ENCODE measurements around the gene ANO10.
"Not testable (repeated sequence)": the region's sequence is repeated elsewhere in the genome, so short reads cannot be mapped to it uniquely, and the experiment has no call there.

ANO10 gene

DNA sequence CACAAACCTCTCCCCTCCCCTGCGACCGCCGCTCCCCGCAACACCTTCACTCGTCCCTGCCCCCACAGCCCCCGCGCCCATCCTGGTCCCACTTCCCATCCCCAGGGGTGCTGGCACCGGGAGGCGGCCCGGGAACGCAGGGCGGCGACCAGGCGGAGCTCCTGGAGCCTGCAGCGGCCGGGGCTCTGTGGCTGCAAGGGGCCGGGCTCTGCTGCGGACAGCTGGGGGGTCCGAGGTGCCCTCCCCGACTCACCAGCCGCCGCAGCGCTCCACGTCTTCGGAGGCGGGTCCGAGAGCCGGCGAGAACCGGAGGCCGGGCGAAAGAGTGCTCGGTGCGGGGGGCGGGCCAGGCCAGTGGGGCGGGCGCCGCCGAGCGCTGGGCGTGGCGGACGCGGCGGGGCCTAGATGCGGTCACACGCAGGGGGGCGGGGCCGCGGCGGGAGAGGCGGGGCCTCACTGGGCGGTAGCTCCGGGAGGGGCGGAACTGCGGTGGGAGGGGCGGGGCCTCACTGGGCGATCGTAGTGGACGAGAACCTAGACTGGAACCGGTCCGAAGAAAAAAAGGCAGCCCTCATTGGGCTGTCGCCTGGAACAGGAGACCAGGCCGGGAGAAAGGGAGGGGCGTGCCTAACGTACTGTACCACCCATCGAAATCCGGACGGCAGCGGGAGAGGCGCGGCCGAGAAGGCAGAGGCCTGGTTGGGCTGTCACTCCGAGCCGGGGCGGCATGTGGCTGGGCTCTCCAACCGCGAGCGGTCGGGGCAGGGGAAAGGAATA, at the start of gene ANO10:
ANO10 (minus strand) TSS at position 356 of the 777 bp plus-strand sequence. CDS start 16,159 bp downstream, outside the sequence.
- ATAC-seq (peak; percentile 98), DNase-seq (peak; percentile 99)

DNA sequence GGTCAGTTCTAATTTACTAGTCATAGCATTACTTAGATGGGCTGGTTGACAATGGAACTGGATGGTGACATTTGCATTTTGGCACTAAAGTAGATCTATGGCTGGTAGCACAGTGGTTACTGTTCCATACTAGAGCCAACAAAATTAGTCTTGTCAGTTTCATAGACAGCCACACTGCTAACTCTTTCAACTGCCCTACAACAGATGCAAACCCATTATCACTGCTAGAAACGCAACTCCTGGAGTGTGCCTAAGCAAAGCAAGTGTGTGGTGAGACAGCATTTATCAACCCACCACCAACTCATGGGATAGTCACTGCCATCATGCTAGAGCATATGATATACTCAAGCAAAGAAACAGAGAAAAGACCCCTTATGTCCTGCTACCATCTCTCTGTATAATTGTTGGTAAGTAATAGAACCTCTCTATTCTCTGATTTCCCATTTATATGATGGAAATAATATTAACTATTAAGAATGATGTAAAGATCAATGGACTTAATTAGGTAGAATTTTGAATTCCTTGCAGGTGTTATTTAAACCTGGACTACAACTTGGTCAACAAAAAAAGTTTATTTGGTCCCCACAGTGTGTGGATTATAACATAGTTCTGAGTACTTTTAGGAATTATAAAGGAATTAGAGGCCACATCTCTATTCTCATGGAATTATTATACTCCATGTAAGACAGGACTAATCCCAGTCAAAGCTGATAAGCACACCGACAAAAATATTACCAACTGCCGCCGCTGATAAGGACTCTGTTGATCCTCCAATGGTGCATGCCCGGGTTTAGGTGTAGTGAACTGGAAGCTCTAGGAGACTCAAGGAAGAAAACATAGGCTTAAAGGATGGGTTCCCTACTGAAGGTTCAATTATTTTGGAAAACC, 49.1 kb upstream of the ANO10 start:
- ATAC-seq (no peak), DNase-seq (no peak)

DNA sequence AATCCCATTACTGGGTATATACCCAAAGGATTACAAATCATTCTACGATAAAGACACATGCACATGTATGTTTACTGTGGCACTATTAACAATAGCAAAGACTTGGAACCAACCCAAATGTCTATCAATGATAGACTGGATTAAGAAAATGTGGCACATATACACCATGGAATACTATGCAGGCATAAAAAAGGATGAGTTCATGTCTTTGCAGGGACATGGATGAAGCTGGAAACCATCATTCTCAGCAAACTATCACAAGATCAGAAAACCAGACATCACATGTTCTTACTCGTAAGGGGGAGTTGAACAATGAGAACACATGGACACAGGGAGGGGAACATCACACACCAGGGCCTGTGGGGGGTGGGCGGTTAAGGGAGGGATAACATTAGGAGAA, 43.2 kb upstream of the ANO10 start:
- not testable (repeated sequence) for ATAC-seq, DNase-seq

DNA sequence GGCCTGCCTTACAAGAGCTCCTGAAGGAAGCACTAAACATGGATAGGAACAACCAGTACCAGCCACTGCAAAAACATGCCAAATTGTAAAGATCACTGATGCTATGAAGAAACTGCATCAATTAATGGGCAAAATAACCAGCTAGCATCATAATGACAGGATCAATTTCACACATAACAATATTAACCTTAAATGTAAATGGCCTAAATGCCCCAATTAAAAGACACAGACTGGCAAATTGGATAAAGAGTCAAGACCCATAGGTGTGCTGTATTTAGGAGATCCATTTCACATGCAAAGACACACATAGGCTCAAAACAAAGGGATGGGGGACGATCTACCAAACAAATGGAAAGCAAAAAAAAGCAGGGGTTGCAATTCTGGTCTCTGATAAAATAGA, 39.6 kb upstream of the ANO10 start:
- not testable (repeated sequence) for ATAC-seq, DNase-seq

GRCh38 chr3:43659250-43659880, 37.6 kb upstream of the ANO10 start:
- ATAC-seq = no peak

DNA sequence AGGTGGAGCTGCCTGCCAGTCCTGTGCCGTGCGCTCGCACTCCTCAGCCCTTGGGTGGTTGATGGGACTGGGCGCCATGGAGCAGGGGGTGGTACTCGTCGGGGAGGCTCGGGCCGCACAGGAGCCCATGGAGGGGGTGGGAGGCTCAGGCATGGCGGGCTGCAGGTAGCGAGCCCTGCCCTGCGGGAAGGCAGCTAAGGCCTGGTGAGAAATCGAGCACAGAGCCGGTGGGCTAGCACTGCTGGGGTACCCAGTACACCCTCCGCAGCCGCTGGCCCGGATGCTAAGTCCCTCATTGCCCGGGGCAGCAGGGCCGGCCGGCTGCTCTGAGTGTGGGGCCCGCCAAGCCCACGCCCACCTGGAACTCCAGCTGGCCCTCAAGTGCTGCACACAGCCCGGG, 34.6 kb upstream of the ANO10 start:
- not testable (repeated sequence) for DNase-seq, ATAC-seq

More at GRCh38 chr3:43659250-43659880, 37.6 kb upstream of the ANO10 start:
- DNase-seq = no peak

DNA sequence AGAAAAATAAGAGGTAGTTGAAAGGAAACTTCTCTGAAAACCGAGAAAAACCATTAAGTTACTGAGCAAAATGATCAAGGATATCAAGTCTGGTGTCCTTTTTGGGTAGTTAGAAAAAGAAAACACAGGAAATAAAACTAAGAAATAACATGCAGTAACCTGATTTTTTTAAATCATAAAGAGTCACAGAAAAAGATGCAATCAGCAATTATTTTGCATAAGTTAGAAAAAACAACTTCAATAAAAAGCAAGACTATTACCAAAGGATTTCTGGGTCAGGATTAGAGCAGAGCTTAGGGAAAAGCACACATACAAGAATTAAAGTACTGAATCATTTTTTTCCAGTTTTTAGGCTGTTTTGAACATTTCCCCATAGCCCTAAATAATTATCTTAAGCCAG, 28.5 kb upstream of the ANO10 start:
- DNase-seq (no peak), ATAC-seq (no peak)

DNA sequence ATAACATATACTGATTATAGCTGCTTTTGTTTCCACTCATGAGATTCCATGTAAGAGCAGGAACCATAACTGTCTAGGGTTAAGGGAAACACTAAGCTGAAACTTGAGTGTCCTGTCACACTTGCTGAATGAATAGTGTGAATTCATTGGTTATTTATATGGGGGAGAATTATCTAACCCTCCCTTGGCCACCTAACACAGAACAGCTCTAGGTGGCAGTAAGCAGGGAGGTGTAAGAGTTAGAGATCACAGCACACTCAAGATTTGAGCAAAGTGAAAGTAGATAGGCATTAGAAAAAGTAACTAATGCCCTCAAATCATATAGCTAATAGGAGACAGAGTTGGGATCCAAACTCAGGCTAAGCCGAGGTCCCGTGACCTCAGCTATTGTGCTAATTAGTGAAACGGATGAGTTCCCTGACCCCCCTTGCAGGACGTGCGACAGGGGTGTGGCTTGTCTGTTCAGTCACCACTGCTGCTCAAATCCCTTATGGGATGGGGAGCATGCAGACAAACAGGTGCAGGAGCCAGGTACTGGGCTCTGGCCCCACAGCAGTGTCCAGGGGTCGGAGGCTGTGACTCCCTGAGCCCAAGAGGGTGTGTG, 27.7 kb upstream of the ANO10 start:
- DNase-seq = no peak
- ATAC-seq = no peak

DNA sequence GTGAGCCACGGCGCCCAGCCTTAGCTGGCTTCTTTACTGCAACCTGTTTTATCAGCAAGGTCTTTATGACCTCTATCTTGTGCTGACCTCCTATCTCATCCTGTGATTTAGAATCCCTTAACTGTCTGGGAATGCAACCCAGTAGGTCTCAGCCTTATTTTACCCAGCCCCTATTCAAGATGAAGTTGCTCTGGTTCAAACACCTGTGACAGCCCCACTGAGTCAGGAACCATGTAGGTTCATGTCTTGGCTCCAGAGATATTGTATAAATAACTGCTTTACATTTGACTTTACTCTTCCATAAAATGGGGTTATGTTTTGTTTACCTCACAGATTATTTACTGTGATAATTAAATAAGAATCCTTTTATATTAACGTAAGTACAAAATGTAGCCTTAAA, 27.1 kb upstream of the ANO10 start:
- DNase-seq (no peak), ATAC-seq (no peak)

DNA sequence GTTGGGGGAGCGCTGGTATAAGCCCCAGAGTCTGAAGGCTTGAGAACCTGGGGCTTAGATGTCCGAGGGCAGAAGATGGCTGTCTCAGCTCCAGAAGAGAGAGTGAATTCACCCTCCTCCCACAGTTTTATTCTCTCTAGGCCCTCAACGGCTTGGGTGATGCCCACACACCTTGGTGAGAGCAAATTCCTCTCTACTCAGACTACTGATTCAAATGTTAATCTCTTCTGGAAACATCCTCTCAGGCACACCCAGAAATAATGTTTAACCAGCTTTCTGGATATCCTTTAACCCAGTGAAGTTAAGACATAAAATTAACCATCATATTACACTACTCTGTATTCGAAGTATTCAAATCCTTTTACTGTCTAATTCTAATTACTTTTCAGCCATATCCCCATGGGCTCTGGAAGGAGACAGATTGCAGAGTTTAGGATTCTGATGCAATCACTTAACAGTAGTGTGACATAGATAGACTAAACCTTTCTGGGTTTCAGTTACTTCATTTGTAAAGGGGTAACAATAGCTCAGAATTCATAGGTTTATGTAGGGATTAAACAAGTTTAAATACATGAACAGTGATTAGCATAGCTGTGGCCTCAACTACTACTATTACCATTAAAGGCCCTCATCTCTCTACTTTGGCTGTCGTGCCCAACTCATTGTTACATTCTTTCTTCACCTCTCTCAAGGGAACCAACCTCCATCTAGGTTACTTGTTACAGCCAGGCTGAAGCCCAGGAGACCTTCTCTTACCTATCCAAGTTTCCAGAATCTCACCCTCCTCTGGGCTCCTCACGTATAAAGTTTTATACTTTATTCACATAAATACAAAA, 25.7 kb upstream of the ANO10 start:
- ATAC-seq = no peak
- no peak for DNase-seq

- no peak for ATAC-seq
- DNase-seq = no peak
These were observed 22.6 kb upstream of the ANO10 start for GRCh38 chr3:43644443-43644842.

DNA sequence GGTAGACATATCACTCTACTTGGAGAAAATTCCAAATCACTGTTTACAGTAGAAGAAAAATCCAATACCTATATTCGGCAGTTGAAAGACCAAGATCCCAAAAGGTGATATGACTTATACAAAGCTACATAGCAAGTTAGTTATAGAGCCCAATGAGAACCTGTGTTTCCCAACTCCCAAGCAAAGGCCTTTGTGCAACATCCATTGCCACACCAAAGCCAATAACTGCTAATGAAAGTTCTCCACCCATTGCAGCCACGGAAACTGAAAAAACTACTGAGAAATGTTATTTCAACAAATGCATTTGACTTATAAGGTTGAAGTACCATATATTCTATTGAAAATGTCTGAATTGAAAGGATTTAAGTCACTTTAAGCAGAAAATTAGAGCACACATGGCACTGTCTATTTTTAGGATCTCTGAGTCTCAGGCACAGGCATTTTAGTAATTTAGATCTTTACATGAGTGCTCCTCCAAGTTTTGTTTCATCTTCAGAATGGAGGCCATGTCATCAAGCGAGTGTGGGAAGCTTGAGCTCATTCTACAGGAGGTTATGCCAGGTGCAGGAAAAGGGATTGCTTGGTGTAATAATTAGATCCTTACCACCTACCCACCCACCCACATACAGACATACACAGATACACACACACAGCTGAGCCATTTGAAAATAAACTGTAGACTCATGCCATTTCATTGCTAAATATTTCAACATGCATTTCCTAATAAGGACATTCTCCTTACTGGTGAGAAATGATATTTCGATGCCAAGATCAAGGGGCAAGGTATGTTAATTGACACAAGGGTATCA, 19.7 kb upstream of the ANO10 start:
- no peak for DNase-seq
- ATAC-seq = no peak

GRCh38 chr3:43640681-43641080, 18.9 kb upstream of the ANO10 start:
- DNase-seq = no peak
- ATAC-seq = no peak

DNA sequence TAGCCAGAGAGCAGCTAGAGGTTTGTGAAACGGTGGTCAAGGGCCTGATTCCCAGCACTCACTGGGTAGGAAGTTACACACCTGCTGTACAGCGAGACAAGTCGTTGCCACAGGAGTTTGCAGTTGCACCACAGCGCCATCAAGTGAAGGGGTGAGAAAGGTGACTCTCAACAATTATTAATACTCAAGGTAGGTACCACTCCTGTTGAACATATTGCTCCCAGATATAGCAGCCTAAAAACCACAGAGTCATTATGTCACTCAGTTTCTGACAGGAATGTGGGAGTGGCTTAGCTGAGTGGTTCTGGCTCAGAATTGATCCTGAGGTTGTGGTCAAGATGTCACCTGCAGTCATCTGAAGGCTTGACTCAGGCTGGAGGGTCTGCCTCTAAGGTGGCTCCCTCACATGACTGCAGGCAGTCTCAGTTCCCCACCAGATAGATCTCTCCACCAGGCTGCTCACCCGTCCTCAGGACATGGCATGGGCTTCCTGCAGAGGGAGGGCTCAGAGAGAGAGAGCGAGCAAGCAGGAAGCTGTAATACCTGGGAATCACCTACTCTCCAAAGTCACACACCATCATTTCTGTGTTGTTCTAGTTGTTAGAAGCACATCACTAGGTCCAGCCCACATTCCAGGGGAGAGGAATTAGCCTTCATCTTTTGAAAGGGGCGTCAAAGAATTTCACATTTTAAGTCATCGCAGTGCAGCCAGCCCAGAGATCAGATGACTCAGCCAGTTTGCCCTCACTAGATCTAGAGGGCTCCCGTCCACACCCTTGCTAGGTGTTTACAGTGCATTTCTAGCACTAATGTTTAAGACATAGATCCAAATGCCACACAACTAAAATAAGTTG, 17.0 kb upstream of the ANO10 start:
- DNase-seq (peak; percentile 54), ATAC-seq (peak; percentile 55)

- ATAC-seq (no peak), DNase-seq (no peak)
These were observed 15.9 kb upstream of the ANO10 start for GRCh38 chr3:43637702-43638101.

DNA sequence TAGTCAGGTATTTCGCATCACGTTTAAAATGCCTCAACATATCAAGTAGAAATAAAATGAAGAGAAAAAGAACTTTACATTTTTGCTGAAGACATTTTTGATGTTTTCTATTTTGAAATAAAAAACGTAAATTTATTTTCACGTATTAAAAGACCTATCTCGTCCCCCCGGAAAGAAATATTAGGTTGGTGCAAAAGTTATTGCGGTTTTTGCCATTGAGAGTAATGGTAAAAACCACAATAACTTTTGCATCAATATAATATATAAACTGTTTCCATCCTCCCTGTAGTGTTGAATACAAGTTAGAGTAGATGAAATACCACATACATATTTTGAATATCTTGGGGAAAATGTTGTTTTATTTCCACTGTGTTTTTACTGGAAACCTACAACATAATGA, 11.2 kb upstream of the ANO10 start:
- ATAC-seq (no peak), DNase-seq (no peak)

- no peak for DNase-seq
- ATAC-seq = no peak
These were observed 10.5 kb upstream of the ANO10 start for GRCh38 chr3:43632269-43632733.

- DNase-seq = no peak
- ATAC-seq = no peak
These were observed 7.9 kb upstream of the ANO10 start for GRCh38 chr3:43629741-43630140.

GRCh38 chr3:43629257-43629656, 7.4 kb upstream of the ANO10 start:
- ATAC-seq (peak; percentile 28), DNase-seq (no peak)
